Testis (tissue), 3 donors: Measurements from ENCODE around the gene SLC1A1. TPM values are rescaled to one million over a fixed set of nuclear protein-coding genes. Genes with fewer than 3 reads are reported as not detected.
"Not testable (repeated sequence)": the region's sequence is repeated elsewhere in the genome, so short reads cannot be mapped to it uniquely, and the experiment has no call there.

Experiments used
- DNase-seq: peaks from one replicate; pipeline ENCODE4 v3.0.0-alpha.2; 2019
- H3K27ac ChIP-seq, 2 donors: fragments of 200-600 bp; sonication (generic); one replicate each; pipeline ENCODE4 v1.5.1; 2019
- H3K27me3 ChIP-seq: fragments of 200-600 bp; sonication (generic); one replicate; pipeline ENCODE4 v1.5.1; 2019
- H3K36me3 ChIP-seq: fragments of 200-600 bp; sonication (generic); one replicate; pipeline ENCODE4 v1.5.1; 2017; ENCODE audit warnings: low read depth; ENCODE audit errors: missing control alignments
- H3K4me1 ChIP-seq: fragments of 200-600 bp; sonication (generic); one replicate; pipeline ENCODE4 v1.5.1; 2019
- H3K4me3 ChIP-seq, 2 donors: fragments of 200-600 bp; sonication (generic); one replicate each; pipeline ENCODE4 v1.5.1; 2017 to 2019
- H3K9me3 ChIP-seq: fragments of 200-600 bp; sonication (generic); one replicate; pipeline ENCODE4 v1.5.1; 2017
- POLR2A ChIP-seq: fragments of 450-650 bp; IDR thresholded peaks from one replicate; pipeline ENCODE4 v1.6.1; 2017; ENCODE audit warnings: antibody characterized with exemption, mild to moderate bottlenecking, moderate library complexity
- WGBS, 2 donors: methylation state at CpG; one replicate each; pipeline ENCODE4 v1.1.5; 2018; 5-methylcytosine and 5-hydroxymethylcytosine counted together
- intact Hi-C: fragments of 100-400 bp; cut with DNase I; formaldehyde crosslinking; loops from one replicate; pipeline ENCODE4 v1.15.1; 2023; ENCODE audit warnings: low total_unique reads
- polyA plus RNA-seq: library from polyadenylated mRNA; stranded (reverse); fragments of 350-450 nt; fragmentation: Illumina TruSeq; extraction: RNeasy Lipid Tissue Mini Kit (QIAGEN cat#74804); gene quantifications from one replicate; pipeline ENCODE4 v1.2.3, GENCODE V29; 2014; ENCODE audit warnings: low read depth, low replicate concordance; ENCODE audit not compliant: insufficient read depth
- total RNA-seq, 2 donors: library from RNA; depleted of rRNA; stranded (reverse); fragments of >200 nt; gene quantifications; one replicate each; pipeline ENCODE4 v1.2.3, GENCODE V29; 2016
- TF ChIP-seq, protein P1 (sequence below), 3 experiments: fragments of 450-650 bp in 2 of 3; fragments of 200-600 bp in 1 of 3; sonication (generic) in 1 of 3; IDR thresholded peaks; one replicate each; pipeline ENCODE4 v1.5.1; 2016 to 2019; ENCODE audit warnings: antibody characterized with exemption in 3 of 3, mild to moderate bottlenecking in 2 of 3, moderate library complexity in 1 of 3

The SLC1A1 gene
- total and polyA plus RNA-seq, 3 donors from 2014 or later: 0.63 to 1.2 (median 1.1) TPM

DNA sequence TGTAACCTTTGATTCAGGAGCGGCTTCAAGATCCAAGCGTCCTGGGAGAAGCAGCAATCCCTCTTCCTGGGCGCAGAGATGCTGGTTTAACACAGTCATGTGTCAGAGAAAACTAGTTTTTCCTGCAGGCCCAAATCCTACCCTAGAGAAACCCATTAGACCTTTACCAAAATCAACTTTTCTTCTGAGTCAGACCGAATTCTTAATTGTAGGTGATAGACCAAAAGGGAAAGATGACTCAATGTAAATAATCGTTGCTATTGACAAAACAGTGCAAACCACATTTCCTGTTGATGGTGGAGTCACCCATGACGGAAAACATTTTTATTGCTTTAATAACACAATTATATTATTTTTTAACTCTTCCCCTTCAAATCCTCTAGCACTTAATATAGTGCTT, 40.1 kb downstream of the SLC1A1 start:
- 82 to 86% methylated on average over 6 of the region's 6 CpGs for WGBS, 2 donors
- Histone ChIP-seq H3K27me3 (no peaks in the 10 kb centered on the region), H3K4me3 (no peak overlapping the region), H3K9me3 (no peaks in the 10 kb centered on the region), H3K27ac (no peak overlapping the region), H3K4me1 (no peaks in the 10 kb centered on the region), H3K36me3 (no peaks in the 10 kb centered on the region)
- no peak for DNase-seq
- TF ChIP-seq, protein P1, sequence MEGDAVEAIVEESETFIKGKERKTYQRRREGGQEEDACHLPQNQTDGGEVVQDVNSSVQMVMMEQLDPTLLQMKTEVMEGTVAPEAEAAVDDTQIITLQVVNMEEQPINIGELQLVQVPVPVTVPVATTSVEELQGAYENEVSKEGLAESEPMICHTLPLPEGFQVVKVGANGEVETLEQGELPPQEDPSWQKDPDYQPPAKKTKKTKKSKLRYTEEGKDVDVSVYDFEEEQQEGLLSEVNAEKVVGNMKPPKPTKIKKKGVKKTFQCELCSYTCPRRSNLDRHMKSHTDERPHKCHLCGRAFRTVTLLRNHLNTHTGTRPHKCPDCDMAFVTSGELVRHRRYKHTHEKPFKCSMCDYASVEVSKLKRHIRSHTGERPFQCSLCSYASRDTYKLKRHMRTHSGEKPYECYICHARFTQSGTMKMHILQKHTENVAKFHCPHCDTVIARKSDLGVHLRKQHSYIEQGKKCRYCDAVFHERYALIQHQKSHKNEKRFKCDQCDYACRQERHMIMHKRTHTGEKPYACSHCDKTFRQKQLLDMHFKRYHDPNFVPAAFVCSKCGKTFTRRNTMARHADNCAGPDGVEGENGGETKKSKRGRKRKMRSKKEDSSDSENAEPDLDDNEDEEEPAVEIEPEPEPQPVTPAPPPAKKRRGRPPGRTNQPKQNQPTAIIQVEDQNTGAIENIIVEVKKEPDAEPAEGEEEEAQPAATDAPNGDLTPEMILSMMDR (IDR thresholded peaks at IDR 0.05): no peak
- TF ChIP-seq POLR2A: no peak
- intact Hi-C loops: no loop called here

DNA sequence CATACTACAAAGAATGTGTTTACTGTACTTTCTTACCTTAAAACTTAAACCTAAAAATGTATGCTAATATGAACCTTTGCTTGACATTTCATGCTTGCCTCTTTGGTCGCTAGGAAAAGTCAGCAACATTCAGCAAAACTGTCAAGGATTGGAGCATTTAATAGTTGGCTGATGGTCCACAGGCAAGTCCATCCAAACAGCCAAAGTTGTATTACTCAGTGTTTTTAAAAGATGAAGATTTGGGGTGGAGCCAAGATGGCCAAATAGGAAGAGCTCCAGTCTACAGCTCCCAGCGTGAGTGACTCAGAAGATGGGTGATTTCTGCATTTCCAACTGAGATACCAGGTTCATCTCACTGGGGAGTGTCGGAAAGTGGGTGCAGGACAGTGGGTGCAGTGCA, 40.6 kb downstream of the SLC1A1 start:
- H3K27ac ChIP-seq, H3K4me1 ChIP-seq, H3K4me3 ChIP-seq, intact Hi-C loops, H3K9me3 ChIP-seq, DNase-seq, H3K36me3 ChIP-seq, H3K27me3 ChIP-seq: not testable (repeated sequence)
- 88 to 91% methylated on average over 3 of the region's 3 CpGs for WGBS, 2 donors

DNA sequence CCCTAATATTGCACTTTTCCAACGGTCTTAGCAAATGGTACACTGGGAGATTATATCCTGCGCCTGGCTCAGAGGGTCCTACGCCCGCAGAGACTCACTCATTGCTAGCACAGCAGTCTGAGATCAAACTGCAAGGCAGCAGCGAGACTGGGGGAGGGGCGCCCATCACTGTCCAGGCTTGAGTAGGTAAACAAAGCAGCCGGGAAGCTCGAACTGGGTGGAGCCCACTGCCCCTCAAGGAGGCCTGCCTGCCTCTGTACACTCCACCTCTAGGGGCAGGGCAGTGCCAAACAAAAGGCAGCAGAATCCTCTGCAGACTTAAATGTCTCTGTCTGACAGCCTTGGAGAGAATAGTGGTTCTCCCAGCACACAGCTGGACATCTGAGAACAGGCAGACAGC, 41.1 kb downstream of the SLC1A1 start:
- intact Hi-C loops, H3K36me3 ChIP-seq, H3K27ac ChIP-seq, DNase-seq, H3K9me3 ChIP-seq, H3K4me3 ChIP-seq, H3K4me1 ChIP-seq, H3K27me3 ChIP-seq: not testable (repeated sequence)
- WGBS, 2 donors: 65 to 75% methylated on average over 6 to 8 of the region's 8 CpGs

DNA sequence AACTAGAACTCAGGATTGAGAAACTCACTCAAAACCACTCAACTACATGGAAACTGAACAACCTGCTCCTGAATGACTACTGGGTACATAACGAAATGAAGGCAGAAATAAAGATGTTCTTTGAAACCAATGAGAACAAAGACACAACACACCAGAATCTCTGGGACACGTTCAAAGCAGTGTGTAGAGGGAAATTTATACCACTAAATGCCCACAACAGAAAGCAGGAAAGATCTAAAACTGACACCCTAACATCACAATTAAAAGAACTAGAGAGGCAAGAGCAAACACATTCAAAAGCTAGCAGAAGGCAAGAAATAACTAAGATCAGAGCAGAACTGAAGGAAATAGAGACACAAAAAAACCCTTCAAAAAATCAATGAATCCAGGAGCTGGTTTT, 43.6 kb downstream of the SLC1A1 start:
- intact Hi-C loops, H3K9me3 ChIP-seq, H3K4me1 ChIP-seq, H3K4me3 ChIP-seq, H3K27ac ChIP-seq, DNase-seq, H3K27me3 ChIP-seq, H3K36me3 ChIP-seq: not testable (repeated sequence)
- WGBS, 2 donors: 86 to 88% methylated on average over 2 of the region's 2 CpGs

DNA sequence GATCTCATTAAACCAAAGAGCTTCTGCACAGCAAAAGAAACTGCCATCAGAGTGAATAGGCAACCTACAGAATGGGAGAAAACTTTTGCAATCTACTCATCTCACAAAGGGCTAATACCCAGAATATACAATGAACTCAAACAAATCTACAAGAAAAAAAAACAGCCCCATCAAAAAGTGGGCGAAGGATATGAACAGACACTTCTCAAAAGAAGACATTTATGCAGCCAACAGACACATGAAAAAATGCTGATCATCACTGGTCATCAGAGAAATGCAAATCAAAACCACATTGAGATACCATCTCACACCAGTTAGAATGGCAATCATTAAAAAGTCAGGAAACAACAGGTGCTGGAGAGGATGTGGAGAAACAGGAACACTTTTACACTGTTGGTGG, 45.9 kb downstream of the SLC1A1 start:
- H3K4me1 ChIP-seq, DNase-seq, H3K36me3 ChIP-seq, H3K27ac ChIP-seq, H3K27me3 ChIP-seq, intact Hi-C loops, H3K9me3 ChIP-seq, H3K4me3 ChIP-seq: not testable (repeated sequence)
- 93 to 100% methylated on average over 1 of the region's 1 CpG for WGBS, 2 donors

DNA sequence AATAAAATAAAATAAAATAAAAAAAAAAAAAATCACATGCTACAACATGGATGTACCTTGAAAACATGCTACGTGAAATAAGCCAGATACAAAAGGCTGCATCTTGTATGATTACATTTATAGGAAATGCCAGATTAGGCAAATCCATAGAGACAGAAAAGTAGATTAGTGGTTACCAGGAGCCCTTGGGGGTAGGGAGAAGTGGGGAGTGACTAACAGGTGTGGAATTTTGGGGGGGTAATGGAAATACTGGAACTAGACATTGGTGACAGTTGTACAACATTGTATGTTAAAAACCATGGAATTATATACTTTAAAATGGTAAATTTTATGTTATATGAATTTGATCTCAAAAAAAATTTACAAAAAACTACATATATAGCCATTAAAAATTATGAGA, 47.3 kb downstream of the SLC1A1 start:
- Histone ChIP-seq H3K27ac (no peak overlapping the region), H3K27me3 (no peaks in the 10 kb centered on the region), H3K4me3 (no peak overlapping the region), H3K4me1 (no peaks in the 10 kb centered on the region), H3K9me3 (no peaks in the 10 kb centered on the region), H3K36me3 (no peaks in the 10 kb centered on the region)
- DNase-seq: no peak
- WGBS, 2 donors: 89 to 91% methylated on average over 1 of the region's 1 CpG
- TF ChIP-seq, protein P1 (IDR thresholded peaks at IDR 0.05): no peak
- TF ChIP-seq POLR2A: no peak
- intact Hi-C loops: no loop called here

DNA sequence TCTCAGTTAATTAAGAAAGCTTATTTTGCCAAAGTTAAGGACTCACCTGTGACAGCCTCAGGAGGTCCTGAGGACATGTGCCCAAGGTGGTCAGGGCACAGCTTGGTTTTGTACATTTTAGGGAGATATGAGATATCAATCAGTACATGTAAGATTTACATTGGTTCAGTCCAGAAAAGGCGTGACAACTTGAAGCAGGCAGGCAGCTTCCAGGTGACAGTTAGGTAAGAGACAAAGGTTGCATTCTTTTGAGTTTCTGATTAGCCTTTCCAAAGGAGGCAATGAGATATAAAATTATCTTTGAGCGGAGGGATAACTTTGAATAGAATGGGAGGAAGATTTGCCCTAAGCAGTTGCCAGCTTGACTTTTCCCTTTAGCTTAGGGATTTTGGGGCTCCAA, 47.8 kb downstream of the SLC1A1 start:
- no peaks in the 10 kb centered on the region for H3K36me3 ChIP-seq
- no peak overlapping the region for H3K4me3 ChIP-seq
- no peak overlapping the region for H3K27ac ChIP-seq
- TF ChIP-seq, protein P1 (IDR thresholded peaks at IDR 0.05): no peak
- no peak for TF ChIP-seq POLR2A
- intact Hi-C loops: no loop called here
- H3K4me1 ChIP-seq: no peaks in the 10 kb centered on the region
- 70 to 90% methylated on average over 2 of the region's 2 CpGs for WGBS, 2 donors
- no peaks in the 10 kb centered on the region for H3K27me3 ChIP-seq
- H3K9me3 ChIP-seq: no peaks in the 10 kb centered on the region
- no peak for DNase-seq
